Suppressor macrophage (primary cell): ENCODE data around the gene DUSP14.

ENCODE experiments used
- DNase-seq, 4 experiments: peaks; one replicate each; pipeline ENCODE4 v3.0.0-alpha.2; 2020 to 2022

DUSP14 gene

DNA sequence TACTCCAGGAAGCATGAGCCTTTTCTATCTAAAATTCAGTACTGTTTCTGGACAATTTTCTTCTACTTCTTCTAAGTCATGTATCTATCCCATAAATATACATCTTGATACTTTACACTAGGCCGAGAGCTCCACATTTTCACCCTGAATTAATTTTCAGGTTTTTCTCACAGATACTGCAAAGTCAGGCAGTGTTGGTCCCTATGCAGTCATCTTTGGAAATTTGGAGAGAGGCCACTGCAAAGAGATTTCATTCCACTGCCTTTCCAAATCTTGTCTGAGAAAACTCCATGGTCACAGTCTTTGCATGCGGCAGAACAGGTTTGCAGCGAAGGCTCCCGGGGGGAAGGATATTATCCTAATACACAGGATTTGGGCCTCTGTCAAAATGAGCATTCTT is 28.2 kb downstream of the DUSP14 start:
- DNase-seq = no peak

GRCh38 chr17:37518826-37519225 is 29.1 kb downstream of the DUSP14 start:
- DNase-seq = no peak

DNA sequence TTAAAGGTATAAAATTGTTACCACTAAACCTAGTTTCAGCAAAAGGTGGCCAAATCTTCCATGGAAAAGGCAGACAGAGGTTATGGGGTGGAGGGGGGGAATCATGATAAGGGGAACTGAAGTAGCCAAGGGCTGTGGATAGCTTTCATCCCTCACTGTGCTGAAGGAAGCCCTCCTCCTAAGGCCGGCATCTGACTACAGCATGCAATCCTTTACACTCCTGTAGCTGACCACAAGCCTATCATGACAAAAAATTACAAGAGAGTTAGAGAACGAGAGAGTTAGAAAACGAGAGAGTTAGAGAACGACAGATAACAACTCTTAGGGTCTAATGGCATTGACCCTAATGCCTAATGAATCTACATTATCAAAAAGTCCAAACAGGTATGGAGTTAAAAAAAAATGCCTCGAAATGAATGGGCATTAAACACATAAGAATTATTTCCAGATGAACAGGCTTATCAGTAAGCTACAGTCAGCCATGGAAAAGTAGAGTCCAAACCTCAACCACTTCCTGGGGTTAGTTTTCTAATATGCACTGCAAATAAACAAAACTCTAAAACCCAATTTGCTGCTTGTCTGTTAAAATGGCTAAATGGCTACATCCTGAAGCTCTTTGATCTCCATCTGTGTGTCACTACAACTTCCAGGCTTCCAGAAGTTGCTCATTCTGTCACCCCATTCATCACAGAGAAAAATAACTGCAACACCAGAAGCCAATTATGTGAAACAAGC is 29.7 kb downstream of the DUSP14 start:
- DNase-seq = no peak

DNA sequence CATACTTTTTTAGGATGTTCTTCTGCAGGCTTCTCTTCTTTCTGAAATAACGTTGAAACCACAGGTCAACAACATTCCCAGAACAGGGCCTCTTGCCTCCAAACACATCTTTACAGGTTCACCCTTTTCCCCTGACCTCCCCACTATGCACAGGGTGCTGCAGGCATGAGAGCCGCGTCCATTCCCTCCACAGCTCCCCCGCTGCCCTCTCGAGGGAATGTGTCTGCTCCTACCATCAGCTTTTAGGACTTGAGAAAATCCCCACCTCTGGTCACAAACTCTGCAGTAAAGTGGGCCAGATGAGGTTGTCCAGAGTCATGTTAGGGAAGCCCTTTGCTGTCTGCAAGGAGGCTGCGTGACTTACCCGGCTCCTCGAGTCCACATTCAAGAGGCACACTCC is 30.5 kb downstream of the DUSP14 start:
- no peak for DNase-seq

DNA sequence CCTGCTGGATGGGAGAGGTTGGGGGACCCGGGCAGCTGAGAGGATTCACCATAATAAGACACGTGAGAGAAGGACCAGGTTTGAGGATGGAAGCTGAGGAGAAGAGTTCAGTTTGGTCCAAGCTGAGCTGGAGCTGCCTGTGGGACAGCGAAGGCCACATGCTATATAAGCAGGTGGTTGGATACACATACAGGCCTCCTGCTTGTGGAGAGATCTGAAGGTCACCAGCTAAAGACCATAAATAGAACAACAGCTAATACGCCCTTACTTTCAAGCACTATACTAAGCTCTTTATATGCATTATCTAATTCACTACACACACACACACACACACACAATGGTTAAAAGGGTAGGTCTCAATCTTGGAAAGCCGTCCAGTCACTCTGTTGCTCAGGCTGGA is 32.1 kb downstream of the DUSP14 start:
- DNase-seq = no peak

- DNase-seq = no peak
These were observed 34.1 kb downstream of the DUSP14 start for GRCh38 chr17:37523715-37524219.

DNA sequence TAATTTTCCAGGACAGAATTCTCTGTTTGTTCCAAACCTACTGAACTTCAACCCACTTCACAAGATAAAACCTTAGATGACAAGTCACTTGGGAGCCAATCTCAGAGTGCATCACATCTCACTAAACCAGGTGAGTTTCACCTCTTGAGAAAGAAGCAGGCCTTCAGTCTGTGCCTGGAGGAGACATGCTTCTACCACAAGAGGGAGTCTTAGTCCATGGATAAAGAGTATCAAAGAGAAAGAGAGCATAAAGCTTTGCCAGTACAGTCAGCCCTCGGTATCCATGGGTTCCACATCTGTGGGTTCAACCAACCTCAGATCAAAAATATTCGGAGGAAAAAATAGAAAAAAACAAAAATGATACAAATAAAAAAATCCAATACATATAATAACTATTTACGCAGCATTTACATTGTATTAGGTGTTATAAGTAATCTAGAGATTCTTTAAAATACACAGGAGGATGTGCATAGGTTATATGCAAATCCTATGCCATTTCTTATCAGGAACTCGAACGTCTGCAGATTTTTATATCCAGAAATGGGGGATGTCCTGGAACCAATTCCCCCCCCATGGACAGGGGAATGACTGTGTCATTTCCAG is 37.7 kb downstream of the DUSP14 start:
- DNase-seq = peak in 2 of 4 experiments; percentile 27 to 31

GRCh38 chr17:37530420-37530819 is 40.7 kb downstream of the DUSP14 start:
- DNase-seq = no peak

DNA sequence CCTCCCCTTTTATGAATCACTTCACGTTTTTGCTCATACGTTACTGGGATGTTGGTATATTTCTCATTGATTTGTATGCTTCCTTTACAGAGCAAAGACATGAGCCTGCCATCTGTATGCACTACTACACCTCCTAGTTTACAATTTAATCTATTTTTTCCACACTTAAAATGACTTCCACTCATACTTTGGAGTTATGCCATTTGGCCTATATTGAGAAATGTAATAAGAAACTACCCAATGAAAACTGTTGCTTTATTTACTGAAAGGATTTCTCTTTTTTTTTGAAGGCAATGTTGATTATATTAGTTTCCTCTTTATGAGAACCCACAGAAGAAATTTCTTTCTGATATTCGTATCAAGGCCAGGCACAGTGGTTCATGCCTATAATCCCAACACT is 43.1 kb downstream of the DUSP14 start:
- no peak for DNase-seq

DNA sequence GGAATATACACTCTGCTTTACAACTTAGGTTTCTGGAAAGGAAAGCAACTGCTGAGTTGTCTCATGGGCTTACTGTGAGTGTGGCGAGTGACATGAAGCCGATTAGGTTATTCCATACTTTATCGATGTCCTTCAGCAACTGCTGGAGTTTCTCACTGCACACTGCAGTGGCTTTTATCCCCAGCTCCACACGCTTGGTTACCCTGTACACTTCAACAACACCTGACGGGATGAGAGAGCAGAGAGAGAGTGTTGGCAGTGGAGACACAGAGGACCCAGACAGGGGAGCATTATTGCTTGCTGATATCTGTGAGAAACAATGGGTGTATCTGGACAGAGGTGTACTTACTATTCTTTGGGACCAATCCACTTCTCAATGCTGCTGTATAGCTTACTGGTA is 46.2 kb downstream of the DUSP14 start:
- no peak for DNase-seq

GRCh38 chr17:37538981-37539659 is 49.4 kb downstream of the DUSP14 start:
- no peak for DNase-seq

DNA sequence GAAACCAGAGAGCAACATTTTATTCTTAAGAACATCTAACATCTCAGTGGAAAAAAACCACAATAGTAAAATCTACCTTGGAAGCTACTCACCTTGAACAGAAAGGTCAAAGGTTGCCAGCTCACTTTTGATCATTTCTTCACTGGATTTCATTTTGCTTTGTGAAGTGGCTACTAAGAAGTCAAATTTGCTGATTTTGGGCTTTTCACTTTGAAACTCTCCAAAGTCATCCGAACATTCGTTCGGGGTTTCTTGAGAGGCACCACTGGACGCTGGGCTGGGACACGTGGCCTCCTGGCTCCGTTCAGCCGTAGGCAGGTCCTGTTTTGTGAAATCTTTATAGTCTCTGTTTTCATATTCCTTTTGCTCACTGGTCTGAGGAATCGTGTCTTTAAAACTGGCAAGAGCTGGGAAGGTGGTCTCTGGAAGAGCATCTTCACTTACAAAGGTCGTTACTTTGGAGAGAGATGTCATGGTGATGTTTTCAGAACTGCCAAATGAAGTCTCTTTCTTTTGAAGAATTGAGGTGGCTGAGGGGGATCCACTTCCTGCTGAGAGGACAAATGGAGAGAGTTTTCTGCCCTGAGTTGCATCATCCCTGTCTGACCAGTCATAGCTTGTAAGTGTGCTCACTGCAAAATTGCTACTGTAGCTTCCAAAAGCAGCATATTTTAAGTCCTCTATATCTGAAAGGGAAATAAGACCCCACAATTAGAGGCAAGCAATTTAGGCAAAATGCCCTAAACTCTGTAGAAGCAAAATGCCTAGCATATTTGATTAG is 52.4 kb downstream of the DUSP14 start:
- no peak for DNase-seq

DNA sequence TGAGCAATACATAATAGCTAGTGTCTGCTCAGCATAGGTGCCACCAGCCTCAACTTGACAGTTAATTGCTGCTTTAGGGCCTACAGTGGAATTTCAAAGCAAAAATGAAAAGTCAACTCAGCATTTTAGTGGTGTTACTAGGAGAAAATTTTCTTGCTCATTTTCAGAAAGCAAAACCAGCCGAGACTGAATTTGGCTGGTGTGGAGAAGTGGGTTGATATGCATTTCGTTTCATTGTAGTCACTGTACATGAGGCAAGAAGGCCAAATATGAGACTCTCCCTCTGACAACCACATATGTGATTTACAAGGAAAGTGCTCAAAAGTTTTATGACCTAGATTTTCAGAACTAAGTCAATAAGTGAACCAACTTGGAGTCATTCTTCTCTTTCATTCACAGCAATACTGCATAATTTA is 54.0 kb downstream of the DUSP14 start:
- DNase-seq = no peak

GRCh38 chr17:37545486-37545885 is 55.8 kb downstream of the DUSP14 start:
- DNase-seq = no peak

- DNase-seq = no peak
These were observed 56.6 kb downstream of the DUSP14 start for GRCh38 chr17:37546302-37546701.

- DNase-seq = no peak
These were observed 58.3 kb downstream of the DUSP14 start for GRCh38 chr17:37547986-37548385.

DNA sequence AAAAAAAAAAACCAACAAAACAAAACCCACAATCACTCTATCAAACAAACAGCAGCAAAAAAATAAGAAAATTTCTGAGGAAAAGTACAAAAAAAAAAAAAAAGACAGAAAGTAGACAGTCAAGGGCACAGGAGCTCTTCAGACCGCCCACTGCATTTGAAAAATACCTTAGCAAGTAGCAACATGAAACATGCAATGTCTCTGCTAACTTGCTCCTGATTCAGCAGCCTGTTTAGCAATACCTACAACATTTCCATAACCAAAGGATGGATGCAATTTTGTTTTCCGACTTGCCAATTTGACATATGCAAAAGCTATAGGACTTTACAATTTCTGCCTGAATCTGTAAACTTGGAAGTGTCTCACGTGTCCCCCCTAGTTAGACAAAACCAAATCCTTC is 62.1 kb downstream of the DUSP14 start:
- DNase-seq = no peak

DNA sequence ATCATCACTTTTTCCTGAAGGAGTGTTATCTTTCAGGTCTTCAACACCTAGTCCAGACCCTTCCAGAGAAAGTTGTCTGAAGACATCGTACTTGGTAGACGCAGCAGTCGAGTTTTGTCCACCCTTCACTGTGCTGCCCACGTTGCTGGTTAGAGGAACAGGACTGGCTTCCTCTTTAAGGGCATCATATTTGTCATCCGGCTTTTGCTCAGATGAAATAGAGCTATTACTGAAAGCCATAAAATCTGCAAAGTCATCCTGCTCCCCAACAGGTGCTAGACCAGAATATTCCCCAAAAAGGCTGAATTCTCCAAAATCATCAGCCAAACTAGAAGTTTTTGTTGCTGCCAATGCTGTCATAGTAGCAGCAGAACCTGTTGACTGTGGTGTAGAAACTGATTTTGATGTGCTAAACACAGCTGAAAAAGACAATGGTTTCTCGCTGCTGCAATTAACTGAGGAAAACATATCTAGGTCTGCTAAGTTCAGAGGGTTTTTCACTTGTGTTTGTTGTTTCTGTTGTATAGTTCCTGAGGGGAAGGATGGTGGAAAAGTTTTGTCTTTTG is 63.8 kb downstream of the DUSP14 start:
- DNase-seq = peak; percentile 63 to 74 (median 66)

DNA sequence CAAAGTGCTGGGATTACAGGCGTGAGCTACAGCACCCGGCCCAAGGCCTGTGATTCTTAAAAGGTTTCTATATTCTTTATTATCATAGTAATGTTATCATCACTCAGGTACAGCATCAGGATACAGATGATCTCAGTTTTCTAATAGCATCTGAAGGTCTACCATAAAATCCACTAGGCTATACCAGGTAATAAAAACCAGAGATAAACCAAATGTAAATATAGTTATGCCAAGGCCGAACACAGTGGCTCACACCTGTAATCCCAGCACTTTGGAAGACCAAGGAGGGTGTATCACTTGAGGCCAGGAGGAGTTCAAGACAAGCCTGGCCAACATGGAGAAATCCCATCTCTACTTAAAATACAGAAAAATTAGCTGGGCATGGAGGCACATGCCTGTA is 65.7 kb downstream of the DUSP14 start:
- DNase-seq = no peak

GRCh38 chr17:37557482-37557881 is 67.8 kb downstream of the DUSP14 start:
- no peak for DNase-seq

- DNase-seq = no peak
These were observed 68.6 kb downstream of the DUSP14 start for GRCh38 chr17:37558299-37558698.

DNA sequence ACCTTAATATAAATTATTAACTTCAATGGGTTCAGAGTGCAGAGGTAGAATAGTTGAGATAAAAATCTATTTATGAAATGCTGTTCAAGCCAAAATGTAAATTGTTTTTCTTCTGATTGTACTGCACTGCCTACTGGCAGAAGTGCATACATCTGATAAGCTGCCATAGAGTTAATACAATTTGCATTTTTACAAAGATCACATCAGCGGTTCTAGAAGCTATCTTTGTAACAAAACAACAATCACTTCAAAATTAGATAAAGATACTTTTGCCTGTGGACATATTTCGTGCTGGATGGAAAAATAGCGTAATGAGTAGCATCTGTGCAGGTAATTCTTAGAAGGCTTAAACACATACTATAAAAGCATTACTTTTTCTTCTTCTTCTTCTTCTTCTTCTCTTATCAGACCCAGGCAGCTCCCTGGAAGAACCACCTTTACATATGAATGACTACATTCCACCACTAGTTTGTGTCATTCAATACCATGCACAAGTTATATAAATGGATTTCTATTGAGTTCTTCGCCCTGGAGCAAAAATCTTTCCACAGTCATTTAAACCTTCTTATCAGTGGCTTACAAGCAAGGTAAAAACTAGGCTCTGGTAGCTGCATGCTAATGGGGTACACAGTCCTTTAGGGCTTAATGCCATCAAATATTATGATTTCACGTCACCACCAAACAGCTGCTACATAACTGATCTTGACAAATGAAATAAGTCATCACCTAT is 72.5 kb downstream of the DUSP14 start:
- DNase-seq = no peak
